Peyer's patch (tissue), 4 donors: ENCODE measurements around the gene SFXN1. TPM values are rescaled to one million over a fixed set of nuclear protein-coding genes. Genes with fewer than 3 reads are reported as not detected.
"Not testable (repeated sequence)": the region's sequence is repeated elsewhere in the genome, so short reads cannot be mapped to it uniquely, and the experiment has no call there.

Experiments used
- DNase-seq, 3 donors: peaks; one replicate each; pipeline ENCODE4 v3.0.0-alpha.2; 2017 to 2019
- H3K27ac ChIP-seq, 4 donors: fragments of 200-600 bp; sonication (generic); one replicate each; pipeline ENCODE4 v1.5.1; 2016 to 2019
- H3K27me3 ChIP-seq, 2 donors: fragments of 200-600 bp; sonication (generic); one replicate each; pipeline ENCODE4 v1.5.1; 2019
- H3K36me3 ChIP-seq, 3 donors: fragments of 200-600 bp; sonication (generic); one replicate each; pipeline ENCODE4 v1.5.1; 2016 to 2019
- H3K4me1 ChIP-seq, 4 donors: fragments of 200-600 bp; sonication (generic); one replicate each; pipeline ENCODE4 v1.5.1; 2016 to 2019
- H3K4me3 ChIP-seq, 4 donors: fragments of 200-600 bp; sonication (generic); 1 replicate in 3 of 4; 2 replicates in 1 of 4; pipeline ENCODE4 v1.5.1; 2016 to 2019; ENCODE audit warnings: mild to moderate bottlenecking in 1 of 4
- H3K9me3 ChIP-seq, 4 donors: fragments of 200-600 bp; sonication (generic); one replicate each; pipeline ENCODE4 v1.5.1; 2016 to 2019; ENCODE audit warnings: mild to moderate bottlenecking in 1 of 4
- CTCF ChIP-seq, 6 experiments: fragments of 450-650 bp in 4 of 6; fragments of 200-600 bp in 2 of 6; sonication (generic) in 1 of 6; IDR thresholded peaks; one replicate each; pipeline ENCODE4 v1.5.1; 2017 to 2019; ENCODE audit warnings: antibody characterized with exemption in 6 of 6, mild to moderate bottlenecking in 3 of 6, moderate library complexity in 1 of 6
- POLR2A ChIP-seq, 2 donors: fragments of 450-650 bp; IDR thresholded peaks; one replicate each; pipeline ENCODE4 v1.5.1; 2017; ENCODE audit warnings: antibody characterized with exemption in 2 of 2, mild to moderate bottlenecking in 2 of 2, moderate library complexity in 2 of 2
- total RNA-seq, 4 donors: library from RNA; depleted of rRNA; stranded (reverse); fragments of >200 nt; gene quantifications; one replicate each; pipeline ENCODE4 v1.1.0, GENCODE V29; 2016

SFXN1 gene
- total RNA-seq, 4 donors from 2014 or later = 38.0 to 85.8 (median 63.5) TPM

- no peak for TF ChIP-seq CTCF (IDR thresholded peaks at IDR 0.05)
- no peak for TF ChIP-seq POLR2A (IDR thresholded peaks at IDR 0.05)
- no peaks in the 10 kb centered on the region for H3K9me3 ChIP-seq
Measured at GRCh38 chr5:175493260-175493659, 14.9 kb downstream of the SFXN1 start.

GRCh38 chr5:175493726-175494125, 15.4 kb downstream of the SFXN1 start:
- Histone ChIP-seq H3K27ac (no peak overlapping the region), H3K4me1 (no peaks in the 10 kb centered on the region), H3K27me3 (no peaks in the 10 kb centered on the region), H3K36me3 (peaks cover 0 to 63% (median 0%) of the 10 kb centered on the region in 3 donors), H3K4me3 (no peak overlapping the region), H3K9me3 (no peaks in the 10 kb centered on the region)
- TF ChIP-seq POLR2A (IDR thresholded peaks at IDR 0.05) (no peak), CTCF (IDR thresholded peaks at IDR 0.05) (no peak)
- DNase-seq = no peak

More at GRCh38 chr5:175493260-175493659, 14.9 kb downstream of the SFXN1 start:
- no peaks in the 10 kb centered on the region for H3K4me1 ChIP-seq
- H3K4me3 ChIP-seq = no peak overlapping the region
- H3K27ac ChIP-seq = no peak overlapping the region
- H3K27me3 ChIP-seq = no peaks in the 10 kb centered on the region
- no peak for DNase-seq
- H3K36me3 ChIP-seq = peaks cover 0 to 64% (median 0%) of the 10 kb centered on the region in 3 donors

GRCh38 chr5:175494264-175495183, 16.2 kb downstream of the SFXN1 start:
- H3K4me3 ChIP-seq = no peak overlapping the region
- no peak for TF ChIP-seq POLR2A (IDR thresholded peaks at IDR 0.05)
- no peak for TF ChIP-seq CTCF (IDR thresholded peaks at IDR 0.05)
- peaks cover 0 to 71% (median 0%) of the 10 kb centered on the region in 3 donors for H3K36me3 ChIP-seq
- H3K27ac ChIP-seq = no peak overlapping the region
- DNase-seq = no peak
- no peaks in the 10 kb centered on the region for H3K4me1 ChIP-seq
- no peaks in the 10 kb centered on the region for H3K27me3 ChIP-seq
- H3K9me3 ChIP-seq = no peaks in the 10 kb centered on the region

- no peak for TF ChIP-seq CTCF (IDR thresholded peaks at IDR 0.05)
- peaks cover 0 to 21% (median 0%) of the 10 kb centered on the region in 3 donors for H3K36me3 ChIP-seq
- H3K27me3 ChIP-seq = no peaks in the 10 kb centered on the region
- no peaks in the 10 kb centered on the region for H3K4me1 ChIP-seq
- H3K4me3 ChIP-seq = no peak overlapping the region
- DNase-seq = no peak
- no peak overlapping the region for H3K27ac ChIP-seq
- H3K9me3 ChIP-seq = no peaks in the 10 kb centered on the region
Measured at GRCh38 chr5:175501759-175502158, 23.4 kb downstream of the SFXN1 start.

GRCh38 chr5:175507671-175508070, 29.3 kb downstream of the SFXN1 start:
- H3K4me1 ChIP-seq, DNase-seq, H3K27ac ChIP-seq, H3K4me3 ChIP-seq, H3K27me3 ChIP-seq, H3K9me3 ChIP-seq: not testable (repeated sequence)
- H3K36me3 ChIP-seq = peaks cover 0 to 36% (median 0%) of the 10 kb centered on the region in 3 donors

- no peak for DNase-seq
- H3K9me3 ChIP-seq = no peaks in the 10 kb centered on the region
- TF ChIP-seq POLR2A (IDR thresholded peaks at IDR 0.05) (no peak), CTCF (IDR thresholded peaks at IDR 0.05) (no peak)
- H3K27ac ChIP-seq = no peak overlapping the region
- H3K27me3 ChIP-seq = no peaks in the 10 kb centered on the region
- no peaks in the 10 kb centered on the region for H3K4me1 ChIP-seq
- peaks cover 0 to 47% (median 0%) of the 10 kb centered on the region in 3 donors for H3K36me3 ChIP-seq
- H3K4me3 ChIP-seq = no peak overlapping the region
Measured at GRCh38 chr5:175508896-175509295, 30.5 kb downstream of the SFXN1 start.
